A549 (cell line): ENCODE results near the gene CIDEB. TPM values are rescaled to one million over a fixed set of nuclear protein-coding genes. Genes with fewer than 3 reads are reported as not detected.

Experiments used
- ATAC-seq, 2 experiments: fragments of 200-7000 bp in 1 of 2; fragments of >200 bp in 1 of 2; cut with Nextera tagmentation in 1 of 2; cut with Tn5 transposase in 1 of 2; 3 replicates each; pipeline versions ENCODE4 v1.8.0 to v1.9.1; 2018 to 2020; ENCODE audit warnings: mild to moderate bottlenecking in 1 of 2, moderate library complexity in 1 of 2
- CTCF ChIA-PET: fragments of 300-600 bp; sonication (Branson Sonifier 250); formaldehyde crosslinking; extraction: SDS; loops from one replicate; lab custom pipeline; 2021; ENCODE audit warnings: antibody characterized with exemption, inconsistent platforms; lab: Yijun Ruan, JAX
- POLR2A ChIA-PET: fragments of 350-600 bp; formaldehyde crosslinking; extraction: SDS; loops from one replicate; lab custom pipeline; 2021; ENCODE audit warnings: antibody characterized with exemption, inconsistent platforms; lab: Yijun Ruan, JAX
- DNase-seq, 2 experiments: peaks; one replicate each; pipeline versions ENCODE4 v3.0.0 to v3.0.0-alpha.2; 2011 to 2016; ENCODE audit warnings: low read depth in 1 of 2, low spot score in 1 of 2
- FAIRE-seq: peaks from 2 replicates; lab custom pipeline; 2011; peaks lifted over from hg19 to GRCh38; lab: Jason Lieb, UNC
- H3K27ac ChIP-seq, 2 experiments: fragments of >200 bp; sonication (Bioruptor Twin); formaldehyde crosslinking; 3 replicates each; pipeline ENCODE4 v1.5.1; 2016 to 2017
- H3K4me1 ChIP-seq: fragments of >200 bp; sonication (Bioruptor Twin); formaldehyde crosslinking; 3 replicates; pipeline ENCODE4 v1.6.1; 2016
- H3K4me2 ChIP-seq: fragments of >200 bp; sonication (Bioruptor Twin); formaldehyde crosslinking; 3 replicates; pipeline ENCODE4 v1.6.1; 2016
- H3K4me3 ChIP-seq: fragments of >200 bp; sonication (Bioruptor Twin); formaldehyde crosslinking; 3 replicates; pipeline ENCODE4 v1.5.1; 2016
- H3K9me3 ChIP-seq: fragments of >200 bp; sonication (Bioruptor Twin); formaldehyde crosslinking; 3 replicates; pipeline ENCODE4 v1.6.1; 2016
- CBX2 ChIP-seq: fragments of 200-600 bp; sonication (generic); IDR thresholded peaks from 2 replicates; pipeline ENCODE4 v1.6.1; 2016; ENCODE audit warnings: low read depth, mild to moderate bottlenecking, borderline replicate concordance
- CEBPB ChIP-seq, 2 experiments: fragments of >200 bp in 1 of 2; sonication (Bioruptor Twin) in 1 of 2; formaldehyde crosslinking in 1 of 2; IDR thresholded peaks; 2 replicates each; pipeline ENCODE4 v1.6.1; 2012 to 2016
- CHD4 ChIP-seq: fragments of 200-600 bp; sonication (generic); IDR thresholded peaks from 2 replicates; pipeline ENCODE4 v1.6.1; 2016; ENCODE audit warnings: antibody characterized with exemption, mild to moderate bottlenecking, borderline replicate concordance
- EHMT2 ChIP-seq: fragments of 200-600 bp; sonication (generic); IDR thresholded peaks from 2 replicates; pipeline ENCODE4 v1.6.1; 2016; ENCODE audit warnings: antibody characterized with exemption, low read depth, mild to moderate bottlenecking, moderate library complexity
- FOSL2 ChIP-seq, 2 experiments: fragments of 450-650 bp in 1 of 2; fragments of >200 bp in 1 of 2; sonication (Bioruptor Twin) in 1 of 2; formaldehyde crosslinking; IDR thresholded peaks; 2 replicates each; pipeline versions ENCODE4 v1.5.0 to v1.6.1; 2016 to 2020; ENCODE audit warnings: mild to moderate bottlenecking in 1 of 2, moderate library complexity in 1 of 2
- FOXS1 ChIP-seq: fragments of 250-450 bp; sonication (Bioruptor Pico); IDR thresholded peaks from 2 replicates; pipeline ENCODE4 v1.5.0; 2020; ENCODE audit warnings: mild to moderate bottlenecking, moderate library complexity
- HOXA7 ChIP-seq: fragments of 250-450 bp; sonication (Bioruptor Pico); IDR thresholded peaks from 2 replicates; pipeline ENCODE4 v1.5.0; 2020; ENCODE audit warnings: mild to moderate bottlenecking, moderate library complexity
- JUN ChIP-seq, 2 experiments: fragments of >200 bp; sonication (Bioruptor Twin); formaldehyde crosslinking; IDR thresholded peaks; 2 replicates in 1 of 2; 3 replicates in 1 of 2; pipeline ENCODE4 v1.6.1; 2016 to 2017
- KDM5A ChIP-seq: fragments of 200-600 bp; sonication (generic); IDR thresholded peaks from 2 replicates; pipeline ENCODE4 v1.6.1; 2016; ENCODE audit warnings: antibody characterized with exemption, mild to moderate bottlenecking
- MAFK ChIP-seq: fragments of 450-650 bp; IDR thresholded peaks from 2 replicates; pipeline ENCODE4 v1.6.1; 2014; ENCODE audit not compliant: partially characterized antibody
- MYC ChIP-seq: IDR thresholded peaks from 2 replicates; pipeline ENCODE4 v1.6.1; 2012; ENCODE audit warnings: mild to moderate bottlenecking, inconsistent platforms, low read length, improper control_type of control experiment, borderline replicate concordance
- RFX5 ChIP-seq: fragments of 450-650 bp; IDR thresholded peaks from 2 replicates; pipeline ENCODE4 v1.7.1; 2014; ENCODE audit warnings: antibody characterized with exemption, mild to moderate bottlenecking, moderate library complexity
- SMC3 ChIP-seq: fragments of >200 bp; sonication (Bioruptor Twin); formaldehyde crosslinking; IDR thresholded peaks from 3 replicates; pipeline ENCODE4 v1.6.1; 2018; ENCODE audit warnings: inconsistent platforms
- TP53 ChIP-seq: fragments of 250-450 bp; sonication (Bioruptor Pico); IDR thresholded peaks from 2 replicates; pipeline ENCODE4 v1.5.0; 2021; ENCODE audit warnings: mild to moderate bottlenecking, moderate library complexity
- ZNF302 ChIP-seq: fragments of 250-450 bp; sonication (Bioruptor Pico); IDR thresholded peaks from 2 replicates; pipeline ENCODE4 v1.9.0; 2021; ENCODE audit warnings: inconsistent platforms, mild to moderate bottlenecking, moderate library complexity
- WGBS: methylation state at CpG from one replicate; pipeline ENCODE4 v1.1.6; 2017; ENCODE audit errors: missing lambda C conversion rate; 5-methylcytosine and 5-hydroxymethylcytosine counted together
- polyA plus RNA-seq, 4 experiments: library from polyadenylated mRNA; depleted of rRNA in 3 of 4; stranded (reverse); fragments of >200 nt; fragmentation: RNase III in 1 of 4; extraction: RNeasy Plus Mini Kit Qiagen cat#74134 plus additional on column Dnase treatment in 1 of 4; gene quantifications; 2 replicates in 3 of 4; 3 replicates in 1 of 4; pipeline ENCODE4 v1.2.3, GENCODE V29; 2011 to 2017
- TF ChIP-seq, protein P1 (sequence below): fragments of 250-450 bp; sonication (Bioruptor Pico); IDR thresholded peaks from 2 replicates; pipeline ENCODE4 v1.5.0; 2020; ENCODE audit warnings: low read depth, mild to moderate bottlenecking, moderate library complexity
- TF ChIP-seq, protein P2 (sequence below): fragments of 200-600 bp; sonication (generic); IDR thresholded peaks from 2 replicates; pipeline ENCODE4 v1.6.1; 2016; ENCODE audit warnings: antibody characterized with exemption, mild to moderate bottlenecking, moderate library complexity
- TF ChIP-seq, protein P3 (sequence below): fragments of 150-350 bp; IDR thresholded peaks from 2 replicates; pipeline ENCODE4 v1.6.1; 2014; ENCODE audit warnings: low read depth, mild to moderate bottlenecking, low read length

CIDEB gene
- polyA plus RNA-seq, 2 of the 4 experiments (the other 2 are of a cell fraction) = 0.31 to 0.79 TPM

DNA sequence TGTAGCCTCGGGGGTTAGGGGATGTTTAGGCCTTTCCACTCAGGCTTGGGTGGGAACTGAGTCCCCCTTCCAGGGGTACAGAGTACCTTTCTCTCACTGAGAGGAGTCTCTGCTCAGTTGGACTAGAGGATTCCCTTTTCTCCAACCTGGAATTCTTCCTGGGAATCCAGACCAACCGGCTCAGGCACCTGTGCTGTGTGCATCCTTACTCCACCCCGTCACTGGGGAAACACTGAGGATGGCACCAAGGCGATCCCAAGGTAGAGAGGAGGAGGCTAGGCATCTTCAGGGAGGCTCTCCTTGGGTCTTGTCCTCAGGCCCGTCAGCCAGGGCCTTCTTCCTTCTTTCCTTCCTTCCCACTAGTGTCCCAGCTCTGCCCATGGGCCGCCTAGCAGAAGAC, 43.9 kb downstream of the CIDEB start:
- Histone ChIP-seq H3K4me2 (no peak overlapping the region), H3K4me3 (no peak overlapping the region), H3K27ac (no peak overlapping the region), H3K4me1 (peaks cover 8% of the 10 kb centered on the region), H3K9me3 (no peaks in the 10 kb centered on the region)
- no peak for FAIRE-seq
- TF ChIP-seq FOSL2 (IDR thresholded peaks at IDR 0.05) (no peak), FOSL2 (CRISPR knock-in tag; IDR thresholded peaks at IDR 0.05) (no peak), EHMT2 (no peak), TP53 (no peak), FOXS1 (CRISPR knock-in tag) (no peak), CEBPB (IDR thresholded peaks at IDR 0.05) (no peak), HOXA7 (CRISPR knock-in tag) (no peak), CBX2 (no peak), RFX5 (no peak), CHD4 (no peak), KDM5A (no peak), ZNF302 (no peak)
- TF ChIP-seq, protein P1, sequence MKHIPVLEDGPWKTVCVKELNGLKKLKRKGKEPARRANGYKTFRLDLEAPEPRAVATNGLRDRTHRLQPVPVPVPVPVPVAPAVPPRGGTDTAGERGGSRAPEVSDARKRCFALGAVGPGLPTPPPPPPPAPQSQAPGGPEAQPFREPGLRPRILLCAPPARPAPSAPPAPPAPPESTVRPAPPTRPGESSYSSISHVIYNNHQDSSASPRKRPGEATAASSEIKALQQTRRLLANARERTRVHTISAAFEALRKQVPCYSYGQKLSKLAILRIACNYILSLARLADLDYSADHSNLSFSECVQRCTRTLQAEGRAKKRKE (CRISPR knock-in tag) = no peak
- TF ChIP-seq, protein P2, sequence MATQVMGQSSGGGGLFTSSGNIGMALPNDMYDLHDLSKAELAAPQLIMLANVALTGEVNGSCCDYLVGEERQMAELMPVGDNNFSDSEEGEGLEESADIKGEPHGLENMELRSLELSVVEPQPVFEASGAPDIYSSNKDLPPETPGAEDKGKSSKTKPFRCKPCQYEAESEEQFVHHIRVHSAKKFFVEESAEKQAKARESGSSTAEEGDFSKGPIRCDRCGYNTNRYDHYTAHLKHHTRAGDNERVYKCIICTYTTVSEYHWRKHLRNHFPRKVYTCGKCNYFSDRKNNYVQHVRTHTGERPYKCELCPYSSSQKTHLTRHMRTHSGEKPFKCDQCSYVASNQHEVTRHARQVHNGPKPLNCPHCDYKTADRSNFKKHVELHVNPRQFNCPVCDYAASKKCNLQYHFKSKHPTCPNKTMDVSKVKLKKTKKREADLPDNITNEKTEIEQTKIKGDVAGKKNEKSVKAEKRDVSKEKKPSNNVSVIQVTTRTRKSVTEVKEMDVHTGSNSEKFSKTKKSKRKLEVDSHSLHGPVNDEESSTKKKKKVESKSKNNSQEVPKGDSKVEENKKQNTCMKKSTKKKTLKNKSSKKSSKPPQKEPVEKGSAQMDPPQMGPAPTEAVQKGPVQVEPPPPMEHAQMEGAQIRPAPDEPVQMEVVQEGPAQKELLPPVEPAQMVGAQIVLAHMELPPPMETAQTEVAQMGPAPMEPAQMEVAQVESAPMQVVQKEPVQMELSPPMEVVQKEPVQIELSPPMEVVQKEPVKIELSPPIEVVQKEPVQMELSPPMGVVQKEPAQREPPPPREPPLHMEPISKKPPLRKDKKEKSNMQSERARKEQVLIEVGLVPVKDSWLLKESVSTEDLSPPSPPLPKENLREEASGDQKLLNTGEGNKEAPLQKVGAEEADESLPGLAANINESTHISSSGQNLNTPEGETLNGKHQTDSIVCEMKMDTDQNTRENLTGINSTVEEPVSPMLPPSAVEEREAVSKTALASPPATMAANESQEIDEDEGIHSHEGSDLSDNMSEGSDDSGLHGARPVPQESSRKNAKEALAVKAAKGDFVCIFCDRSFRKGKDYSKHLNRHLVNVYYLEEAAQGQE = no peak
- TF ChIP-seq, protein P3, sequence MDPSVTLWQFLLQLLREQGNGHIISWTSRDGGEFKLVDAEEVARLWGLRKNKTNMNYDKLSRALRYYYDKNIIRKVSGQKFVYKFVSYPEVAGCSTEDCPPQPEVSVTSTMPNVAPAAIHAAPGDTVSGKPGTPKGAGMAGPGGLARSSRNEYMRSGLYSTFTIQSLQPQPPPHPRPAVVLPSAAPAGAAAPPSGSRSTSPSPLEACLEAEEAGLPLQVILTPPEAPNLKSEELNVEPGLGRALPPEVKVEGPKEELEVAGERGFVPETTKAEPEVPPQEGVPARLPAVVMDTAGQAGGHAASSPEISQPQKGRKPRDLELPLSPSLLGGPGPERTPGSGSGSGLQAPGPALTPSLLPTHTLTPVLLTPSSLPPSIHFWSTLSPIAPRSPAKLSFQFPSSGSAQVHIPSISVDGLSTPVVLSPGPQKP = no peak
- ATAC-seq = no peak
- no peak for DNase-seq
- 79% methylated on average over 6 of the region's 6 CpGs for WGBS
- ChIA-PET CTCF (interaction anchor here (0.8 to 34.0 kb wide), 3 partner anchors 21 to 39 kb away, joined by 3 to 469 read pairs (median 24); partner anchors contain the start of genes CIDEB, DHRS1, LTB4R and LTB4R2), POLR2A (no interaction called here)

DNA sequence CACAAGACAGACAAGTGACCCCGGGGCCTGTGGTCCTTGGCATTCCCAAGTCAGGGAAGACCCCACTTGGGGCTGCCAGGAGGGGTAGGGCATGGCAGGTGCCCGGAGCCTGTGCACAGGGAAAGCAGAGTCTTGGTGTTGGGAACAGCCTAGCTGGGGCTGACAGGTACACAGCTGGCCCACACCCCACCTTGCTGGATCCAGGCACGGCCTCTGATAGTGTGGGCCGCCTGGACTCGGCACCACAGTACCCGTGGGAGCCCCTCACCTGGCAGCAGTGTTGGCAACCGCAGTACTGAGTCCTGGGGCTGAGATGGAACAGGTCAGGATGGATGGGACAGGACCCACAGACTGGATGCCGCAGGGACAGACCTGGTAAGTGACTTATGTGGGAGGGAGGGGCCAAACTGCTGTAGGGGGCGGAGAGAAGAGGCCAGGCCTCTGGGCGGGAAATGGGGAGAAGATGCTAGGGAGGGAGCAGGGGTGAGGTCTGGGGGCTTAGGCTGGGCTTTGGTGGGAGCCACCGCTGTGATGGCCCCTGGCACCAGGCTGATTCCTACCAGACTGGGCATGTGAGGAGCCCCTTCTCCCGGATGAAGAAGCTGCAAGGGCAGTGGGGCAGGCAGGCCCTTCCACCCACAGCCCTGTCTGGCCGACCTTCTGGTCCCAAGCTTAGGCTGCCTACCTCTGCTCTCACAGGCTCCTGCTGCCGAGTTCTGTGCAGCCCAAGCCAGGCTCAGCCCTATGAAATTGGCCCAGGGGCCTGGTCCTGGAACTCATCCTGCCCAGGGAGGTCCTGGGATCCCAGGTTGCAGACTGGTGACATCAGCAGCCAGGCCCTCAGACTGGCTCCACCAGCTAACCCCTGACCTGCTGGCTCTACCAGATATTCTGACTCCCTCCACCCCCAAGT, 44.7 kb downstream of the CIDEB start, which contains the start of gene TGM1:
Gene TGM1, minus strand, starts transcription at position 357 of the 913 bp plus-strand sequence. CDS start 825 bp downstream, outside the sequence.
- CTCF ChIA-PET = interaction anchor here (0.8 to 34.0 kb wide), 7 partner anchors 8 to 40 kb away, joined by 3 to 469 read pairs (median 4); partner anchors contain the start of genes CIDEB, DHRS1, LTB4R and LTB4R2
- no peak for TF ChIP-seq SMC3
- TF ChIP-seq MYC = no peak
- TF ChIP-seq MAFK = no peak
- TF ChIP-seq JUN (IDR thresholded peaks at IDR 0.05) = no peak
- no peak within 1 kb of the TSS for H3K4me2 ChIP-seq
- no peak for DNase-seq
- H3K9me3 ChIP-seq = no peaks in the 10 kb centered on the region
- H3K4me3 ChIP-seq = no peak within 1 kb of the TSS
- WGBS = 82% methylated on average over 13 of the region's 14 CpGs
- H3K4me1 ChIP-seq = peaks cover 8% of the 10 kb centered on the region
- H3K27ac ChIP-seq = no peak within 1 kb of the TSS
- peak in 1 of 2 experiments; percentile 32; a peak in 1 of 6 replicates for ATAC-seq
- FAIRE-seq = no peak
- POLR2A ChIA-PET = no interaction called here
